ENCODE measurements around the gene AS3MT. TPM values are rescaled to one million over a fixed set of nuclear protein-coding genes. Genes with fewer than 3 reads are reported as not detected.

The AS3MT gene
- total and polyA plus RNA-seq, 2 experiments from 2014 or later = 6.6 to 16.2 TPM

Other genes with a start within 250 kb of the AS3MT start
- gene TRIM8, start 225.0 kb upstream of the AS3MT start, total RNA-seq = 100 and 130 TPM in 2 replicates
- 59.8 and 65.6 TPM in 2 replicates for gene TRIM8, start 225.0 kb upstream of the AS3MT start, polyA plus RNA-seq
- gene ARL3, start 155.1 kb upstream of the AS3MT start, total RNA-seq = 16.3 and 24.5 TPM in 2 replicates
- gene ARL3, start 155.1 kb upstream of the AS3MT start, polyA plus RNA-seq = 42.2 and 47.3 TPM in 2 replicates
- gene SFXN2, start 154.8 kb upstream of the AS3MT start, total RNA-seq = 10.5 and 14.2 TPM in 2 replicates
- gene SFXN2, start 154.8 kb upstream of the AS3MT start, polyA plus RNA-seq = 18.6 and 26.1 TPM in 2 replicates
- gene WBP1L, start 125.5 kb upstream of the AS3MT start, total RNA-seq = 40.6 and 43.9 TPM in 2 replicates
- gene WBP1L, start 125.5 kb upstream of the AS3MT start, polyA plus RNA-seq = 14.2 and 17.1 TPM in 2 replicates
- gene CYP17A1, start 32.1 kb upstream of the AS3MT start, total RNA-seq = not detected in 2 replicates
- gene CYP17A1, start 32.1 kb upstream of the AS3MT start, polyA plus RNA-seq = not detected in 2 replicates
- gene BORCS7, start 15.2 kb upstream of the AS3MT start, total RNA-seq = 8.2 and 22.6 TPM in 2 replicates
- 18.3 and 19.4 TPM in 2 replicates for gene BORCS7, start 15.2 kb upstream of the AS3MT start, polyA plus RNA-seq
- gene CNNM2, start 48.8 kb downstream of the AS3MT start, total RNA-seq = 8.8 and 18.0 TPM in 2 replicates
- 3.3 and 7.9 TPM in 2 replicates for gene CNNM2, start 48.8 kb downstream of the AS3MT start, polyA plus RNA-seq